ENCODE results near the gene FAM83E.
A peak's percentile ranks its signal among the peaks of the same experiment; 100 is the strongest.
"Not testable (repeated sequence)": the region's sequence is repeated elsewhere in the genome, so short reads cannot be mapped to it uniquely, and the experiment has no call there.

Gene FAM83E

GRCh38 chr19:48639483-48640375, 24.9 kb upstream of the FAM83E start:
- no peak for DNase-seq

DNA sequence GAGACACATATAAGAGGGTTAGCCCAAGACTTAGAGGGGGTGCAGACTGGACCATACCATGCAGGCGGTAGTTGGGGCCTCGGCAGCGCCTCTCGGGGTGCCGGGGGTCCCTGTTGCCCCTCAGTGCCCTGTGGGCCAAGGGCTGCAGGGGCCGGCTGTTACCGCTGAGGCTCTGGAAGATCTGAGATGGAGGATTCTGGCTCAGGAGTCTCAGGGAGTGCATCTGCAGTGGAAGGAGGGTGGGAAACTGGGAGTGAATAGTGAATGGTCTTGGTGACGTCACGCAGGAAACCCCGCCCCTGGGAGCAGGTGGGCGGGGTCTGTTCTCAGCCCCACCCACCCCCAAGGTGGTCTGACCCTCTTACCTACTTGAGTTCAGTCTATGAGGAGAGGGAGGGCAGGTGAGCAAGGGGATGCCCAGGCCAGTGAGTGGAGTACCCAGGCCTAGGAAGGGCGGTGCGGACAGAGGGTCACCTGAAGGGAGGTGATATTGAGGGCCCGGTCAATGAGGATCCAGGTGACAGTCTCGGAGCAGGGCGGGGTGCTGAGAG, 24.0 kb upstream of the FAM83E start:
- DNase-seq, result no peak

DNA sequence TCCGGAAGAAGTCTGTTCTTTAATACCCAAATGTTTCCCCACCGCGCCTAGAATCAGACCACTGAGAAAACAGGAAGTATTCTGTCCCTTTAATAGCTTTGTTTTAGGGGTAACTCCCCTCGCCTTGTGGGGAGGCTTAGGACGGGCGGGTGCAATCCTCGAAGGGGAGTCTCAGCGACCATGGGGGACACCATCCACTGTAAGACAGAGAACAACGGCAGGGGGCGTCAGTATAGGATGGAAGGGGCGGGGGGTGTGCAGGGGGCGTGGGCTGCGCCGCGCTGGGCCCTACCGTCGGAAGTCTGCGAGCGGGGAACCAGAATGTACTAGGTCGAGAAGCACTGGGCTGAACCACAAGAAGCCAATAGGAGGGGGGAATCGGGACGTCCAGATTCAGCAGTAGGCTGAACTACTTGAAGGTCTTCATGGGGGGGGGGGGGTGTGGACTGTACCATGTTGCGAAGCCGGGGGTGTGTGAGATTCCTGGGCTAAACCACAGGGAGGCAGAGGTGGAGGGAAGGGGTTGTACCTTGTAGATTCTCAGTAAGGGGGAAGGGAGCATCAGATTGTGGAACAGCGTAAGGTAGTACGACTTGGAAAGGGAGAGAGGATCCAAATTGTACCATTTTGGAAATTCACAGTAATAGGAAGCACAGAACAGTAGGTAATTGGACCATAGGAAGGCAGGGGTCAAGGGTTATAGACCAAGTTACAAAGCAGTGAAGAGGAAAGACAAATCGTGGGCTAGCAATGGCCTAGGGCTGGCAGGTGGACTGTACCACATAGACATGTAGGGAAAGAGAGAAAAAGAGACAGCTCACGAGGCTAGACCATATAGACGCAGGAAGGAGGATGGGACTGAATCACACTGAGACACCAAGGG, 23.3 kb upstream of the FAM83E start:
- DNase-seq, result peak; percentile 80 to 85

GRCh38 chr19:48637449-48637947, 22.6 kb upstream of the FAM83E start:
- DNase-seq, result peak; percentile 97

DNA sequence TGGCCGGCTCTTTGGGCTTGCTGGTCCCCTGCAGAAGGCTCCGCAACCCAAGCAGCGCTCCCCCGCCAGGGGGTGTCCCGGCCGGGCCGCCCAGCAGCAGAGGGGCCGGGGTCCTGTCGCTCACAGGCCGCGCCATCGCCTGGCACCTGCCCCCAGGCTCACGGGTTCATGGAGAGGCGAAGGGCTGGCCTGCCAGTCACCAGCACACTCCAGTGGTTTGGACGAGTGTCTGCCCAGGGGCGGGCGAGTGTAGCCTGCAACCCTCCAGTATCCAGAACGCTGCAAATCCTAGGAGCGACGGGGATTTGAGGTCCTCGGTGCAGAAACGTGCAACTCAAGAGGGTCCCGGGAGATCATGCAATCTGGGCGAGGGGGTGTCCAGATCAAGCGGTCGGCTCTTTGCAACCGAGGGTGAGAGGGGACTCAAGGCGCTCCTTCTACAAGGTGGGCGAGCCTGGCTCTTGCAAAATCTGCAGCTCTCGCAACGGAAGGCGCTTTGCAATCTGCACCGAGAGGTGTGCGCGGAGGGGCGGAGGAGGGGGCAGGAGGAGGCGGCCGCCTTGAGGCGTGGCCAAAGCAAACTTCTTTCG, 22.1 kb upstream of the FAM83E start, which contains the start of gene DBP:
Gene DBP, minus strand, starts transcription at position 521 of the 590 bp plus-strand sequence. Its CDS starts 385 bp downstream, at position 136.
- DNase-seq, result peak; percentile 32 to 58

GRCh38 chr19:48635966-48636858, 21.3 kb upstream of the FAM83E start:
- peak in 1 of 2 donors; percentile 19 for DNase-seq

- DNase-seq, result peak; percentile 48 to 63
Observed at GRCh38 chr19:48635263-48635965, 20.5 kb upstream of the FAM83E start.

DNA sequence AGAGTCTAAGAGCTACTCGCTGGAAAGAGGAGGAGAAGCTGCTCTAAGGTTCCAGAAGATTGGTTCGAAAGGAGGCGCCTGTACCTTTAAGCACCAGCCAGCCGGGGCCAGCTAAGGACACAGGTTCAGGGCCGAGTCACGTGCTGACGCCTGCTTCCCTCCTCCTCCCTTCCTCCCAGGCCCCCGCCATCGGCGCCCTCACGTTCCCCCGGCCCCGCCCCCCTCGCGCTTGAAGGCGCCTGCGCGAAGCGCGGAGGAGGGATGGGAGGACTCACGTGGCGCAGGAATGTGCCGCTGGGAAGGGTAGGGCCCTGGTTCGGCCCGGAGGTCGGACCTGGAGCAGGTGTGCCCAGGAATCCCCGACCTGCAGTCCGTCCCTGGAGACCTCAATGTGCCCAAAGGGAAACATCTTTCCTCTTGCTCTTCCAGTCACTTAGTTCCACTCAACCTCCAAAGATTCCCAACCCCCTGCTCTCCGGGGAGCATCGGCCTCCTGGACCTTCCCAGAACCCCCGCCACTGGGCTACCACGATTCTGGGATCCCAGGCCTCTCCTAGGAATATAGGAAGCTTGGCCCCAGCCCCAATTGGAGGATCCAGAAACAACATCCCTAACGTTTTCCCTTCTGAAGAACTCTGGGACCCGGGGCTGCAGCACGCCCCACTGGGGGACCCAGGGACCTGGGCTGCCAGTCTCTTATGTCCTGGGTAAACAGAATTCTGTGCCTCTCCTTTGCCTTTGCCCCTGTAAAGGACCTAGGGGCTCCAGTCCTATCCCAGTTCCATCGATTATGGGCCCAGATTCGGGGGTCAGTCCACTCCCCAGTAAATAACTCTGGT, 19.8 kb upstream of the FAM83E start:
- DNase-seq, result peak; percentile 62 to 78

GRCh38 chr19:48634036-48634342, 19.1 kb upstream of the FAM83E start:
- no peak for DNase-seq

GRCh38 chr19:48633148-48634035, 18.5 kb upstream of the FAM83E start:
- DNase-seq, result no peak

DNA sequence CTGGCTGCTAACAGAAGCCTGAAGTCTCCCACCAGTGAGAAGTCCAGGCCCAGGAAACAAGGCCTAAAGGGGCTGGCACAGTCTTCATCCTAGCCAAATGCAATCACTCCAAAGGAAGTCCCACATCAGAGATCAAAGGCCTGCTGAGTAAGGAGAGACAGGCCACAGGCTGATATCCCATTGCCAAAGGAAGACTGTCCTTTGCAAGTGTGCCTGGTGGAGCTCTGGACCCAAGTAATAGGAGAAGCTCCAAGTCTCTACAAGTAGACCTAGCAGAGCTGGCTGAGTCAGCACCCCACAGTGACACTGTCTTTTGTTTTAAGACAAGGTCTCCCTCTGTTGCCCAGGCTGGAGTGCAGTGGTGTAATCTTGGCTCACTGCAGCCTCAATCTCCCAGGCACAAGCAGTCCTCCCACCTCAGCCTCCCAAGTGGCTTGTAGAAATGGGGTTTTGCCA, 17.8 kb upstream of the FAM83E start:
- DNase-seq, result no peak

DNA sequence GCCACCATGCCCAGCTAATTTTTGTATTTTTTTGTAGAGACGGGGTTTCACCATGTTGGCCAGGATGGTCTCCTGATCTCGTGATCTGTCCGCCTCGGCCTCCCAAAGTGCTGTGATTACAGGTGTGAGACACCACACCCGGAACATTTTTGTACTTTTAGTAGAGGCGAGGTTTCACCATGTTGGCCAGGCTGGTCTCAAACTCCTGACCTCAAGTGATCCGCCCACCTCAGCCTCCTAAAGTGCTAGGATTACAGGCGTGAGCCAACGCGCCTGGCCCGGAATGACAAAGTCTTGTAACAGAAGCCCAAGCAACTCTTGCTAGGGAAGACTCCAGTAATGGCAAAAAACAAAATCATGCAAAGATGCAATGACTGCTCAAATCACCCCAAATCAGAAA, 17.4 kb upstream of the FAM83E start:
- not testable (repeated sequence) for DNase-seq

- DNase-seq, result no peak
Observed at GRCh38 chr19:48631225-48631624, 16.3 kb upstream of the FAM83E start.

GRCh38 chr19:48630296-48631063, 15.6 kb upstream of the FAM83E start:
- no peak for DNase-seq

DNA sequence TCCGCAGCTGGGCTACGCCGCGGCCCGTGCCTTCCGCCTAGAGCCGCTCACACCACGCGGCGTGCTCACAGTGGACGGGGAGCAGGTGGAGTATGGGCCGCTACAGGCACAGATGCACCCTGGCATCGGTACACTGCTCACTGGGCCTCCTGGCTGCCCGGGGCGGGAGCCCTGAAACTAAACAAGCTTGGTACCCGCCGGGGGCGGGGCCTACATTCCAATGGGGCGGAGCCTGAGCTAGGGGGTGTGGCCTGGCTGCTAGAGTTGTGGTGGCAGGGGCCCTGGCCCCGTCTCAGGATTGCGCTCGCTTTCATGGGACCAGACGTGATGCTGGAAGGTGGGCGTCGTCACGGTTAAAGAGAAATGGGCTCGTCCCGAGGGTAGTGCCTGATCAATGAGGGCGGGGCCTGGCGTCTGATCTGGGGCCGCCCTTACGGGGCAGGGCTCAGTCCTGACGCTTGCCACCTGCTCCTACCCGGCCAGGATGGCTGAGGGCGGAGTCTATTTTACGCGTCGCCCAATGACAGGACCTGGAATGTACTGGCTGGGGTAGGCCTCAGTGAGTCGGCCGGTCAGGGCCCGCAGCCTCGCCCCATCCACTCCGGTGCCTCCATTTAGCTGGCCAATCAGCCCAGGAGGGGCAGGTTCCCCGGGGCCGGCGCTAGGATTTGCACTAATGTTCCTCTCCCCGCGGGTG, 14.9 kb upstream of the FAM83E start:
- DNase-seq, result no peak

- no peak for DNase-seq
Observed at GRCh38 chr19:48629297-48629598, 14.4 kb upstream of the FAM83E start.

DNA sequence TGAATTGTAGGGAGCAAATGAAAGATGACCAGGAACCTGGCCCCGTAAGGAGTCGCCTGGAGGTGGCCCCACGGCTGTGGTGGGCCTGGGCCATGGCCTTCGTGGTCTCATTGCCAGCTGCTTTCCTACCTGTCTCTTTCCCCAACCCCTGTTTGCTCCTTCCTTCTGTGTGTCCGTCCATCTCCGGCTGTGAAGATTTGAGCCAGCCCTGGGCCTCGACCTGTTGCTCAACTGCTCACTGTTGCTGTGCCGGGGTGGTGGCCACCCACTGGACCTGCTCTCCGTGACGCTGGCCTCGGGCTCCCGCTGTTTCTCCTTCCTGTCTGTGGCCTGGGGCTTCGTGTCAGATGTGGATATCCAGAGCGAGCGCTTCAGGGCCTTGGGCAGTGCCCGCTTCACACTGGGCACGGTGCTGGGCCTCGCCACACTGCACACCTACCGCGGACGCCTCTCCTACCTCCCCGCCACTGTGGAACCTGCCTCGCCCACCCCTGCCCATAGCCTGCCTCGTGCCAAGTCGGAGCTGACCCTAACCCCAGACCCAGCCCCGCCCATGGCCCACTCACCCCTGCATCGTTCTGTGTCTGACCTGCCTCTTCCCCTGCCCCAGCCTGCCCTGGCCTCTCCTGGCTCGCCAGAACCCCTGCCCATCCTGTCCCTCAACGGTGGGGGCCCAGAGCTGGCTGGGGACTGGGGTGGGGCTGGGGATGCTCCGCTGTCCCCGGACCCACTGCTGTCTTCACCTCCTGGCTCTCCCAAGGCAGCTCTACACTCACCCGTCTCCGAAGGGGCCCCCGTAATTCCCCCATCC, 13.8 kb upstream of the FAM83E start:
- DNase-seq, result no peak
